ENCODE results near the gene PSME3. TPM values are rescaled to one million over a fixed set of nuclear protein-coding genes. Genes with fewer than 3 reads are reported as not detected.

PSME3 gene
- total and polyA plus RNA-seq, 12 donors, result 18.5 to 149 (median 79.9) TPM

DNA sequence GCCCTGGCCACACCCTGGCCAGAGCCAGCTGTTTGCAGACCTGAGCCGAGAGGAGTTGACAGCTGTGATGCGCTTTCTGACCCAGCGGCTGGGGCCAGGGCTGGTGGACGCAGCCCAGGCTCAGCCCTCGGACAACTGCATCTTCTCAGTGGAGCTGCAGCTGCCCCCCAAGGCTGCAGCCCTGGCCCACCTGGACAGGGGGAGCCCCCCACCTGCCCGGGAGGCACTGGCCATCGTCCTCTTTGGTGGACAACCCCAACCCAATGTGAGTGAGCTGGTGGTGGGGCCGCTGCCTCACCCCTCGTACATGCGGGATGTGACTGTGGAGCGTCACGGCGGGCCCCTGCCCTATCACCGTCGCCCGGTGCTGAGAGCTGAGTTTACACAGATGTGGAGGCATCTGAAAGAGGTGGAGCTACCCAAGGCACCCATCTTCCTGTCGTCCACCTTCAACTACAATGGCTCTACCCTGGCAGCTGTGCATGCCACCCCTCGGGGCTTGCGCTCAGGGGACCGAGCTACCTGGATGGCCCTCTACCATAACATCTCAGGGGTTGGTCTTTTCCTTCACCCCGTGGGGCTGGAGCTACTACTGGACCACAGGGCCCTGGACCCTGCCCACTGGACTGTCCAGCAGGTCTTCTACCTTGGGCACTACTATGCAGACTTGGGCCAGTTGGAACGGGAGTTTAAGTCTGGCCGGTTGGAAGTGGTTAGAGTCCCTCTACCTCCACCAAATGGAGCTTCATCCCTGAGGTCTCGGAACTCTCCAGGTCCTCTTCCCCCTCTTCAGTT lies 11.8 kb downstream of the PSME3 start:
- intact Hi-C loops (cut with DNase I), result loop anchor here (5.0 to 10.0 kb wide), 2 partner anchors 92 to 150 kb away; partner anchors contain the start of gene RPL27 (in 1 of the 2)
- Histone ChIP-seq H3K4me3 (no peak overlapping the region), H3K9me3 (replicated peaks in 1 of 3) (no peaks in the 10 kb centered on the region), H3K36me3 (replicated peaks in 1 of 2) (peaks cover 0 to 45% of the 10 kb centered on the region in 2 donors), H3K27me3 (no peaks in the 10 kb centered on the region), H3K4me1 (replicated peaks in 1 of 2) (peaks cover 0 to 27% of the 10 kb centered on the region in 2 donors), H3K27ac (peak overlapping the region in 1 of 5 donors; percentile 80)
- 90 to 94% (median 92%) methylated on average over 4 to 24 of the region's 24 CpGs for WGBS, 4 donors
- TF ChIP-seq POLR2A (IDR thresholded peaks at IDR 0.05), result no peak
- TF ChIP-seq, protein P1, sequence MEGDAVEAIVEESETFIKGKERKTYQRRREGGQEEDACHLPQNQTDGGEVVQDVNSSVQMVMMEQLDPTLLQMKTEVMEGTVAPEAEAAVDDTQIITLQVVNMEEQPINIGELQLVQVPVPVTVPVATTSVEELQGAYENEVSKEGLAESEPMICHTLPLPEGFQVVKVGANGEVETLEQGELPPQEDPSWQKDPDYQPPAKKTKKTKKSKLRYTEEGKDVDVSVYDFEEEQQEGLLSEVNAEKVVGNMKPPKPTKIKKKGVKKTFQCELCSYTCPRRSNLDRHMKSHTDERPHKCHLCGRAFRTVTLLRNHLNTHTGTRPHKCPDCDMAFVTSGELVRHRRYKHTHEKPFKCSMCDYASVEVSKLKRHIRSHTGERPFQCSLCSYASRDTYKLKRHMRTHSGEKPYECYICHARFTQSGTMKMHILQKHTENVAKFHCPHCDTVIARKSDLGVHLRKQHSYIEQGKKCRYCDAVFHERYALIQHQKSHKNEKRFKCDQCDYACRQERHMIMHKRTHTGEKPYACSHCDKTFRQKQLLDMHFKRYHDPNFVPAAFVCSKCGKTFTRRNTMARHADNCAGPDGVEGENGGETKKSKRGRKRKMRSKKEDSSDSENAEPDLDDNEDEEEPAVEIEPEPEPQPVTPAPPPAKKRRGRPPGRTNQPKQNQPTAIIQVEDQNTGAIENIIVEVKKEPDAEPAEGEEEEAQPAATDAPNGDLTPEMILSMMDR (IDR thresholded peaks at IDR 0.05), result no peak
- DNase-seq, result peak in 1 of 7 donors; percentile 51

DNA sequence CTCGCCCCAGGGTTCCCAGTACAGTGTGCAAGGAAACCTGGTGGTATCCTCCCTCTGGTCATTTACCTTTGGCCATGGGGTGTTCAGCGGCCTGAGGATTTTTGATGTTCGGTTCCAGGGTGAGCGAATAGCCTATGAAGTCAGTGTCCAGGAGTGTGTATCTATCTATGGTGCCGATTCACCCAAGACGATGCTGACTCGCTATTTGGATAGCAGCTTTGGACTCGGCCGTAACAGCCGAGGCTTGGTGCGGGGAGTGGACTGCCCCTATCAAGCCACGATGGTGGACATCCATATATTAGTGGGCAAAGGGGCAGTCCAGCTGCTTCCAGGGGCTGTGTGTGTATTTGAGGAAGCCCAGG lies 12.3 kb downstream of the PSME3 start:
- Histone ChIP-seq H3K9me3 (replicated peaks in 1 of 3) (no peaks in the 10 kb centered on the region), H3K27me3 (no peaks in the 10 kb centered on the region), H3K36me3 (replicated peaks in 1 of 2) (peaks cover 0 to 39% of the 10 kb centered on the region in 2 donors), H3K4me1 (replicated peaks in 1 of 2) (peaks cover 5 to 30% of the 10 kb centered on the region in 2 donors), H3K27ac (peak overlapping the region in 1 of 5 donors; percentile 80), H3K4me3 (no peak overlapping the region)
- intact Hi-C loops (cut with DNase I), result loop anchor here in 1 of 2 donors (5.0 to 10.0 kb wide), 2 partner anchors 92 to 149 kb away; partner anchors contain the start of gene RPL27
- TF ChIP-seq, protein P1 (IDR thresholded peaks at IDR 0.05), result no peak
- TF ChIP-seq POLR2A (IDR thresholded peaks at IDR 0.05), result no peak
- WGBS, 4 donors, result 88 to 95% (median 90%) methylated on average over 4 to 12 of the region's 12 CpGs
- peak in 2 of 7 donors; percentile 13 to 44 for DNase-seq

DNA sequence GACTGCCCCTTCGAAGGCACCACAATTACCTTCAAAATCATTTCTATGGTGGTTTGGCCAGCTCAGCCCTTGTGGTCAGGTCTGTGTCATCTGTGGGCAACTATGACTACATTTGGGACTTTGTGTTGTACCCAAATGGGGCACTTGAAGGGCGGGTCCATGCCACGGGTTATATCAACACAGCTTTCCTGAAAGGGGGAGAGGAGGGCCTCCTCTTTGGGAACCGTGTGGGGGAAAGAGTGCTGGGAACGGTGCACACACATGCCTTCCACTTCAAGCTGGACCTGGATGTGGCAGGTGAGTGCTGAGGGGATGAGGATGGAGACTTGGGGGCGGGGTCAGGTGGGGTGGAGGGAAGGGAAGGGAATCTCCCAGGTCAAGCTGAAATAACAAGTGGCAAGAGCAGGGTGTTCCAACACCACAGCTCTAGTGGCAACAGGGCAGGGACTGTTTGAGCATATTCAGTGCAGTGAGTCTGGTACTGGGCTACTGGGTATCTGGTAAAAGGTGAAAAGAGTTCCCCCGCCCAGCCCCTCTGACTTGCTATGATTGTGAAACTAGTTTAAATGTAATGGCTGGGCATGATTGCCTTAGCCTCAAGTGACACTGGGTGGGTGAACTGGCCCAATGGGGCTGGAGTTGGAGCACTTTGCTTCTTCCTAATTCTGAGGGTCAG lies 12.9 kb downstream of the PSME3 start:
- Histone ChIP-seq H3K4me3 (no peak overlapping the region), H3K27me3 (no peaks in the 10 kb centered on the region), H3K9me3 (replicated peaks in 1 of 3) (no peaks in the 10 kb centered on the region), H3K27ac (peak overlapping the region in 2 of 5 donors; percentile 55 to 80), H3K4me1 (replicated peaks in 1 of 2) (peaks cover 9 to 34% of the 10 kb centered on the region in 2 donors), H3K36me3 (replicated peaks in 1 of 2) (peaks cover 0 to 34% of the 10 kb centered on the region in 2 donors)
- intact Hi-C loops (cut with DNase I), result loop anchor here in 1 of 2 donors (5.0 to 10.0 kb wide), 2 partner anchors 91 to 149 kb away; partner anchors contain the start of gene RPL27
- peak in 2 of 7 donors; percentile 19 to 49 for DNase-seq
- WGBS, 4 donors, result 77 to 82% (median 78%) methylated on average over 6 to 7 of the region's 7 CpGs
- TF ChIP-seq POLR2A (IDR thresholded peaks at IDR 0.05), result no peak
- TF ChIP-seq, protein P1 (IDR thresholded peaks at IDR 0.05), result no peak
